GM06990 (cell line): ENCODE results near the gene KBTBD7.

ENCODE experiments used
- DNase-seq: peaks from one replicate; pipeline ENCODE4 v3.0.0-alpha.2; 2011; ENCODE audit not compliant: insufficient read length; ENCODE audit errors: extremely low read depth
- H3K27me3 ChIP-seq: replicated peaks from 2 replicates; pipeline ENCODE4 v1.6.0; 2011; ENCODE audit warnings: low read length; ENCODE audit not compliant: control insufficient read depth, insufficient read depth
- H3K36me3 ChIP-seq: 2 replicates; pipeline ENCODE4 v1.5.1; 2011; ENCODE audit warnings: low read length; ENCODE audit not compliant: control insufficient read depth, insufficient read depth
- H3K4me3 ChIP-seq: replicated peaks from 2 replicates; pipeline ENCODE4 v1.5.1; 2011; ENCODE audit warnings: low read depth, mild to moderate bottlenecking, control low read depth, low read length
- TF ChIP-seq, protein P1 (sequence below): IDR thresholded peaks from 2 replicates; pipeline ENCODE4 v1.5.1; 2011; ENCODE audit warnings: low read length, control low read depth, mild to moderate bottlenecking, inconsistent platforms; ENCODE audit not compliant: insufficient read depth, poor library complexity, severe bottlenecking

Gene KBTBD7

DNA sequence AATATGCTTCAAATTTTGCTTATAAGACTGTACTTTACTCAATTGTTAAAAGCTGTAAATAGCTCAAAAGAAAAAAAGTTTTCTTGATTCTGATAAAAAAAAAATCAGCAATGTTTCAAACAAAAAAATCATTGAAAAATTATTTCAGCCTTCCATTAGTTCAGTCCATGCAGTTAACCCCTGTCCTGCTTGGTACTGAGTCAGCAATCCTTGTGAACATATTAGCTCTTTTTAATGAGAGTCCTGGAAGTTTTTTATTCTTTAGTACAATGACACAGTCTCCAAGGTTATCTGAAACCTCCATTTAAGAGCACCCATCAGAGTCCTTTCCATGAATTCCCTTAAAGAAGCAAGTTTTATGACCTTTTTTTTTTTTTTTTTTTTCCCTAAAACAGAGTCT, 40.3 kb downstream of the KBTBD7 start:
- Histone ChIP-seq H3K27me3 (no peaks in the 10 kb centered on the region), H3K36me3 (no peaks in the 10 kb centered on the region), H3K4me3 (no peak overlapping the region)
- DNase-seq, result no peak
- TF ChIP-seq, protein P1, sequence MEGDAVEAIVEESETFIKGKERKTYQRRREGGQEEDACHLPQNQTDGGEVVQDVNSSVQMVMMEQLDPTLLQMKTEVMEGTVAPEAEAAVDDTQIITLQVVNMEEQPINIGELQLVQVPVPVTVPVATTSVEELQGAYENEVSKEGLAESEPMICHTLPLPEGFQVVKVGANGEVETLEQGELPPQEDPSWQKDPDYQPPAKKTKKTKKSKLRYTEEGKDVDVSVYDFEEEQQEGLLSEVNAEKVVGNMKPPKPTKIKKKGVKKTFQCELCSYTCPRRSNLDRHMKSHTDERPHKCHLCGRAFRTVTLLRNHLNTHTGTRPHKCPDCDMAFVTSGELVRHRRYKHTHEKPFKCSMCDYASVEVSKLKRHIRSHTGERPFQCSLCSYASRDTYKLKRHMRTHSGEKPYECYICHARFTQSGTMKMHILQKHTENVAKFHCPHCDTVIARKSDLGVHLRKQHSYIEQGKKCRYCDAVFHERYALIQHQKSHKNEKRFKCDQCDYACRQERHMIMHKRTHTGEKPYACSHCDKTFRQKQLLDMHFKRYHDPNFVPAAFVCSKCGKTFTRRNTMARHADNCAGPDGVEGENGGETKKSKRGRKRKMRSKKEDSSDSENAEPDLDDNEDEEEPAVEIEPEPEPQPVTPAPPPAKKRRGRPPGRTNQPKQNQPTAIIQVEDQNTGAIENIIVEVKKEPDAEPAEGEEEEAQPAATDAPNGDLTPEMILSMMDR, result no peak

DNA sequence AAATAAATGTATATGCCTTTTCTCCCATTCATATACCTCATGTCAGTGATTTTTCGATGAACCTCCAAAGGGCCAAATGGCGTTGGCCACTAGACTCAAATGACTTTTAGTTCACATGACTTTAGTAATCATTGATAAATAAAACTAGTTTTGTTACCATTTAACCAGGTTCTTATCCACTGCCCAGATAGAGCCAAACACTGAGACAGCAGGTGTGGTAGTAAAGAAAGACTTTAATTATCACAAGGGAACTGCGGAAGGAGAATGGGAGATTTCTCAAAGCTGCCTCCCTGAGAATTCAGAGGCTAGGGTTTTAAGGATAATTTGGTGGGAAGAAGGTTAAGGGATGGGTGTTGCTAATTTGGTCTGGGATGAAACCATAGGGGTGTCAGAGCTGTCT, 42.4 kb downstream of the KBTBD7 start:
- no peak for DNase-seq
- H3K36me3 ChIP-seq, result no peaks in the 10 kb centered on the region; the same call in 1 of the 2 replicates

DNA sequence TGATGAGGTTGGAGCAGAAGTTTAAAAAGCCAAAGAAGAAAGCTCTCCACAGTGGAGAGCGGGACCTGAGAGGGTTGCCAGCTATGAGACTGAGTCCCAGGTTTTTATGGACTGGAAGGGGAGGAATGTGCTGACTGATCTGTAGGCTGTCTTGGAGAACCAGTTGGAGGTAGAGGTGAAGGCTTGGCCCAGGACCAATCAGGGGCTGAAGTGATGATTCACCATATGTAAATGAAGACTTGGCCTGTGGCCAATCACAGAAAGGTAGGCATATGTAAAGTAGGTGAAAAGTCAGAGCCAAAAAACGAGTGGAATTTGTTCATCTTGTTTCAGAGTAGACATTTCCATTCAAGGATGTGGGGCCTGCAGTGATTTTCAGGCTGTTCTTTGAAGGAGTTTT, 44.3 kb downstream of the KBTBD7 start:
- H3K36me3 ChIP-seq, result no peaks in the 10 kb centered on the region; the same call in 1 of the 2 replicates
- no peaks in the 10 kb centered on the region for H3K27me3 ChIP-seq
- H3K4me3 ChIP-seq, result no peak overlapping the region
- TF ChIP-seq, protein P1, result no peak
- DNase-seq, result no peak

More for the DNA sequence above, 42.4 kb downstream of the KBTBD7 start:
- TF ChIP-seq, protein P1, result no peak
- Histone ChIP-seq H3K27me3 (no peaks in the 10 kb centered on the region), H3K4me3 (no peak overlapping the region)

DNA sequence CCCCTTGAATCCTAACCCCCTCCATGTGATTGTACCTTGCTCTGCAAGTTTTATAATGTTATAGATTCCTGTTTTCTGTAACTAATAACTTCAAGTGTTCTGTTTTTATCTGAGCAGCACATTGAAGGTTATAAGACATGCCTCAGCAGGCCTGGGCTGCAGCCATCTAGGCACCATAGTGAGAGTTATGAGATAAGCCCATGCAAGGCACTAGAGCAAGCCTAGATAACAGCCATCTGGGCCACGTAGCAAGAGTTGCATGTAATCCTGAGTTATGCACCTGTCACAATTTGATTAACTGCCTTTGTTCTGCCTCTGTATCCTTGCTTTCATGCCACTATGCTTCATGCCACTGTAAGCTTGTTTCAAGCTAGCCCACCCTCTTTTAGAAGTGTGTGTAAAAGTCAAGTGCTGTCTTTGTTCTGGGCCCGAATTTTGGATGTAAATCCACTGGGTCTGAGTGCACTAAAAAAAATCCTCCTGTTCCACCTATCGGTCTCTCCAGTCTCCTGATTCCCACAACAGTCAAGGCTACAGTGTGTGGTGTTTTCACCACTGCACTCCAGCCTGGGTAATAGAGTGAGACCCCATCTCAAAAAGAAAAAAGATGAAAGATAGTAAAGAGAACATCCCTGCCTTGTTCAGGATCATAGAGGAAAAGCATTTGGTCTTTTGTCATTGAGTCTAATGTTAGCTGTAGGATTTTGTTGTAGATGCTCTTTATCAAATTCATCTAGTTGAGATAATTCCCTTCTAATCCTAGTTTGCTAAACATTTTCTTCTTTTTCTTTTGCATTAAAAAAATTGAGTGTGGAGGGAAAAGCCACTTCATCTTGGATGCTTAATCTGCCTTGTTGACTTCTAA, 45.7 kb downstream of the KBTBD7 start:
- DNase-seq, result no peak
- no peaks in the 10 kb centered on the region; the same call in 1 of the 2 replicates for H3K36me3 ChIP-seq
- H3K4me3 ChIP-seq, result no peak overlapping the region
- TF ChIP-seq, protein P1, result no peak
- H3K27me3 ChIP-seq, result no peaks in the 10 kb centered on the region

DNA sequence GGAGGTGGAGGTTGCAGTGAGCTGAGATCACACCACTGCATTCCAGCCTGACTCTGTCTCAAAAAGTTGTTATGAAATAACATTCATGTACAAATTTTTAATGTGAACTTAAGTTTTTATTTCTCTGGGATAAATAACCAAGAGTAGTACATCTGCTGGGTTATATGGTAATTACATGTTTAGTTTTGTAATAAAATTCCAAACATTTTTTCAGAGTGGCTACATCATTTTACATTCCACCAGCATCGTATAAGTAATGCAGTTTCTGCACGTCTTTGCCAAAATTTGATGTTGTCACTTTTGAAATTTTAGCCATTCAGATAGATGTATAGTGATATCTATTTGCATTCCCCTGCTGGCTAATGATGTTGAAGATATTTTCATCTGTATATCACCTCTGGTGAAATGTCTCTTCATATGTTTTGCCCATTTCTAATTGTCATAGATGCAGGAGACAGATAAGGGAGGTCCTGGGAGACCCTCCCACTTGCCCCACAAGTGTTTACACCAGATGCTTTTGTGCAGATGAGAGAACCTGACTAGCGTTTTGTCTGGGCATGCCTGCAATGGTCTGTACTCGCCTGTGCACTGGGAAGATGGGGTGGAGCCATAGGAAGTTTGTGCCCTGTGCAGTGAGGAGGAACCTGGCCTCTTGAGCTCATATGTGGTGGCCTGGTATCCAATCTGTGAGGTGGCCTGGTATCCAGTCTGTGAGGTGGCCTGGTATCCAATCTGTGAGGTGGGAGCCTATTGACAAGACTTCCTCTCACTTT, 49.0 kb downstream of the KBTBD7 start:
- Histone ChIP-seq H3K27me3 (no peaks in the 10 kb centered on the region), H3K36me3 (no peaks in the 10 kb centered on the region; the same call in 1 of the 2 replicates), H3K4me3 (no peak overlapping the region)
- TF ChIP-seq, protein P1, result no peak
- DNase-seq, result no peak
